ENCODE measurements around the gene WDTC1.

WDTC1 gene

DNA sequence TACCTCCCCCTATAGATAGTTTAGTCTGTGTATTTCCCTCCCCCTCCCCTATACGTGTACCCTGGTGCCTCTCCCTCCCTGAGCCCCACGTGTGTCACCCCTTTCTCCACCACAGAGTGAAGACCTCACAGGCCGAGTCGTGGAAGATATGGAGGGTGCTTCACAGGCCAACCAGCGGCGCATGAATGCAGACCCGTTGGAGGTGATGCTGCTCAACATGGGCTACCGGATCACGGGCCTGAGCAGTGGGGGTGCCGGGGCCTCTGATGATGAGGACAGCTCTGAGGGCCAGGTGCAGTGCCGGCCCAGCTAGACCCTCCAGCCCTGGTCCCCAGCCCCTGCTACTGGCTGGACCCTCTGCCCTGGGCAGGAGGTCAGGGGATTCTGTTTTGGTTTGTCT is 71.6 kb downstream of the WDTC1 start:
- Histone ChIP-seq H3K36me3 (ENCODE audit: insufficient read depth, low read length) (peaks cover 8% of the 10 kb centered on the region; the same call in 1 of the 2 replicates), H3K27me3 (ENCODE audit: insufficient read depth, low read length) (no peaks in the 10 kb centered on the region)

GRCh38 chr1:27306892-27307761 is 72.7 kb downstream of the WDTC1 start:
- H3K4me1 ChIP-seq (ENCODE audit: insufficient read depth, low read length, severe bottlenecking) = no peaks in the 10 kb centered on the region
- H3K9me2 ChIP-seq (ENCODE audit: low read depth, low read length) = no peaks in the 10 kb centered on the region
- no peaks in the 10 kb centered on the region for H3K27me3 ChIP-seq (ENCODE audit: insufficient read depth, low read length)
- peak; percentile 37; the same call in 1 of the 2 replicates for TF ChIP-seq CTCF (IDR thresholded peaks at IDR 0.05; ENCODE audit: low read length)
- TF ChIP-seq EZH2 (IDR thresholded peaks at IDR 0.05; ENCODE audit: borderline replicate concordance, low read length) = no peak
- H2AFZ ChIP-seq (ENCODE audit: low read length) = no peak overlapping the region
- H3K36me3 ChIP-seq (ENCODE audit: insufficient read depth, low read length) = peaks cover under 1% of the 10 kb centered on the region; the same call in 1 of the 2 replicates
- no peak overlapping the region for H3K4me2 ChIP-seq (ENCODE audit: low read length)
- H3K27ac ChIP-seq (ENCODE audit: low read depth, low read length, poor library complexity, severe bottlenecking) = no peak overlapping the region
- H3K9ac ChIP-seq (ENCODE audit: low read length) = no peak overlapping the region
- no peaks in the 10 kb centered on the region for H3K9me3 ChIP-seq (ENCODE audit: low read length)
- H3K4me3 ChIP-seq (ENCODE audit: low read depth, low read length, poor library complexity, severe bottlenecking) = no peak overlapping the region
- H3K79me2 ChIP-seq (ENCODE audit: insufficient read depth, low read length) = no peaks in the 10 kb centered on the region
- H4K20me1 ChIP-seq (ENCODE audit: insufficient read depth, low read length) = no peaks in the 10 kb centered on the region
- H3F3A ChIP-seq (ENCODE audit: insufficient read depth, low read length) = no peaks in the 10 kb centered on the region

More for the DNA sequence above, 71.6 kb downstream of the WDTC1 start:
- TF ChIP-seq EZH2 (IDR thresholded peaks at IDR 0.05; ENCODE audit: borderline replicate concordance, low read length) = no peak
- no peak for TF ChIP-seq CTCF (IDR thresholded peaks at IDR 0.05; ENCODE audit: low read length)
- Histone ChIP-seq H2AFZ (ENCODE audit: low read length) (no peak overlapping the region), H3K9ac (ENCODE audit: low read length) (no peak overlapping the region), H3K79me2 (ENCODE audit: insufficient read depth, low read length) (no peaks in the 10 kb centered on the region), H3K4me1 (ENCODE audit: insufficient read depth, low read length, severe bottlenecking) (no peaks in the 10 kb centered on the region), H4K20me1 (ENCODE audit: insufficient read depth, low read length) (no peaks in the 10 kb centered on the region), H3K9me3 (ENCODE audit: low read length) (no peaks in the 10 kb centered on the region), H3K27ac (ENCODE audit: low read depth, low read length, poor library complexity, severe bottlenecking) (no peak overlapping the region), H3F3A (ENCODE audit: insufficient read depth, low read length) (no peaks in the 10 kb centered on the region), H3K9me2 (ENCODE audit: low read depth, low read length) (no peaks in the 10 kb centered on the region), H3K4me2 (ENCODE audit: low read length) (no peak overlapping the region), H3K4me3 (ENCODE audit: low read depth, low read length, poor library complexity, severe bottlenecking) (no peak overlapping the region)

GRCh38 chr1:27307874-27308598 is 73.6 kb downstream of the WDTC1 start:
- no peak for TF ChIP-seq EZH2 (IDR thresholded peaks at IDR 0.05; ENCODE audit: borderline replicate concordance, low read length)
- no peak for TF ChIP-seq CTCF (IDR thresholded peaks at IDR 0.05; ENCODE audit: low read length)
- Histone ChIP-seq H3K36me3 (ENCODE audit: insufficient read depth, low read length) (no peaks in the 10 kb centered on the region), H3K79me2 (ENCODE audit: insufficient read depth, low read length) (no peaks in the 10 kb centered on the region), H3K9me3 (ENCODE audit: low read length) (no peaks in the 10 kb centered on the region), H3K27ac (ENCODE audit: low read depth, low read length, poor library complexity, severe bottlenecking) (no peak overlapping the region), H3K9ac (ENCODE audit: low read length) (no peak overlapping the region), H3F3A (ENCODE audit: insufficient read depth, low read length) (no peaks in the 10 kb centered on the region), H3K9me2 (ENCODE audit: low read depth, low read length) (no peaks in the 10 kb centered on the region), H4K20me1 (ENCODE audit: insufficient read depth, low read length) (no peaks in the 10 kb centered on the region), H3K4me1 (ENCODE audit: insufficient read depth, low read length, severe bottlenecking) (no peaks in the 10 kb centered on the region), H2AFZ (ENCODE audit: low read length) (no peak overlapping the region), H3K27me3 (ENCODE audit: insufficient read depth, low read length) (no peaks in the 10 kb centered on the region), H3K4me3 (ENCODE audit: low read depth, low read length, poor library complexity, severe bottlenecking) (no peak overlapping the region), H3K4me2 (ENCODE audit: low read length) (no peak overlapping the region)
